PC-9 (cell line): Measurements from ENCODE around the gene CLDN15. TPM values are rescaled to one million over a fixed set of nuclear protein-coding genes. Genes with fewer than 3 reads are reported as not detected.

Source experiments
- BruUV-seq: library from RNA; stranded (reverse); fragments of 400-500 nt; replicated peaks from 2 replicates; lab custom pipeline; 2021; lab: Mats Ljungman, UMichigan
- CTCF ChIA-PET: fragments of 300-600 bp; sonication (Branson Sonifier 250); formaldehyde crosslinking; loops from one replicate; lab custom pipeline; 2022; ENCODE audit warnings: antibody characterized with exemption; lab: Charles Lee
- POLR2A ChIA-PET: fragments of 300-600 bp; sonication (Branson Sonifier 250); formaldehyde crosslinking; loops from one replicate; lab custom pipeline; 2022; ENCODE audit warnings: antibody characterized with exemption; ENCODE audit not compliant: unreplicated experiment; lab: Charles Lee
- DNase-seq, 2 experiments: peaks; one replicate each; pipeline versions ENCODE4 v3.0.0 to v3.0.0-alpha.2; 2015 to 2022; ENCODE audit warnings: mixed read lengths in 1 of 2
- H2AFZ ChIP-seq: fragments of 200-600 bp; sonication (generic); 2 replicates; pipeline ENCODE4 v1.8.1; 2017; ENCODE audit warnings: antibody characterized with exemption
- H3F3A ChIP-seq: fragments of 200-600 bp; sonication (generic); 2 replicates; pipeline ENCODE4 v1.8.1; 2017; ENCODE audit warnings: antibody characterized with exemption, mild to moderate bottlenecking, low read depth; ENCODE audit not compliant: insufficient read depth
- H3K27ac ChIP-seq: fragments of 200-600 bp; sonication (generic); 2 replicates; pipeline ENCODE4 v1.6.1; 2016; ENCODE audit warnings: mixed run types
- H3K27me3 ChIP-seq: fragments of 200-600 bp; sonication (generic); 2 replicates; pipeline ENCODE4 v1.6.1; 2016; ENCODE audit warnings: low read depth, mixed run types; ENCODE audit not compliant: insufficient read depth
- H3K36me3 ChIP-seq: fragments of 200-600 bp; sonication (generic); 2 replicates; pipeline ENCODE4 v1.6.1; 2016; ENCODE audit warnings: low read depth, mixed run types
- H3K4me1 ChIP-seq: fragments of 200-600 bp; sonication (generic); replicated peaks from 2 replicates; pipeline ENCODE4 v1.6.1; 2016; ENCODE audit warnings: mixed run types; ENCODE audit not compliant: insufficient read depth
- H3K4me2 ChIP-seq: fragments of 200-600 bp; sonication (generic); 2 replicates; pipeline ENCODE4 v1.6.1; 2017; ENCODE audit warnings: mixed run types
- H3K4me3 ChIP-seq: fragments of 200-600 bp; sonication (generic); 2 replicates; pipeline ENCODE4 v1.6.1; 2016; ENCODE audit warnings: mixed run types
- H3K79me2 ChIP-seq: fragments of 200-600 bp; sonication (generic); 2 replicates; pipeline ENCODE4 v1.6.1; 2017; ENCODE audit warnings: low read depth, mixed run types
- H3K9me2 ChIP-seq: fragments of 200-600 bp; sonication (generic); 2 replicates; pipeline ENCODE4 v1.8.1; 2017; ENCODE audit warnings: mild to moderate bottlenecking; ENCODE audit not compliant: insufficient read depth
- H3K9me3 ChIP-seq: fragments of 200-600 bp; sonication (generic); 2 replicates; pipeline ENCODE4 v1.8.1; 2016; ENCODE audit warnings: low read depth; ENCODE audit not compliant: insufficient read depth
- H4K20me1 ChIP-seq: fragments of 200-600 bp; sonication (generic); 2 replicates; pipeline ENCODE4 v1.8.1; 2017; ENCODE audit not compliant: insufficient read depth
- EZH2 ChIP-seq: fragments of 200-600 bp; sonication (generic); IDR thresholded peaks from 2 replicates; pipeline ENCODE4 v1.8.0; 2017; ENCODE audit warnings: antibody characterized with exemption, low read depth
- intact Hi-C: fragments of 100-400 bp; cut with micrococcal nuclease; formaldehyde crosslinking; loops from one replicate; pipeline ENCODE4 v1.10.0; 2022; ENCODE audit not compliant: unreplicated experiment
- total RNA-seq: library from RNA; stranded (reverse); gene quantifications from 2 replicates; pipeline ENCODE4 v1.2.3, GENCODE V29; 2021
- TF ChIP-seq, protein P1 (sequence below): fragments of 200-600 bp; sonication (generic); conservative IDR thresholded peaks from 2 replicates; pipeline ENCODE4 v1.6.1; 2017; ENCODE audit warnings: mixed run types, antibody characterized with exemption, mild to moderate bottlenecking, moderate library complexity

The CLDN15 gene
- total RNA-seq, 1 experiment from 2014 or later = 17.2 TPM

DNA sequence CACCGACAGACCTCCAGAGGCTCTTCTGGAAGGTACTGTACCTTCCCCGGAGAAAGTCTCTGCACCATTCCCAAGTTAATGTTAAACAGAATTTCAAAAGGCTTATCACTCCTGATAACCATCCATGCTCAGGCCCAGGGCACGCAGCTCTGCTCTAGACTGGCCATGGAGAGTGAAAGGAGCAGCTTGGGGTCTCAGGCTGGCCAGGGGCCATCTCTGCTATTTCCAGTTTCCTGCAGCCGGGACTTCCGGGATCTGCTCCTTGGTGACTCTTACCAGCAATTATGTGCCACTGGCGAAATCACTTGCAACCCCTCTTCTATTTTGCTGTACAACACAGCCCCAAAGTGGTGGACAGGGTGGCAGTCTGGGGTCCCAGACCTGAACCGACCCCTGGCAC, 6.0 kb downstream of the CLDN15 start:
- peak in 1 of 2 experiments; percentile 29 for DNase-seq
- H3K4me3 ChIP-seq = peak overlapping the region; percentile 59; the same call in 1 of the 2 replicates
- peak overlapping the region; percentile 44; the same call in 1 of the 2 replicates for H3K27ac ChIP-seq
- BruUV-seq = no TSS peak
- no peak overlapping the region for H2AFZ ChIP-seq
- intact Hi-C loops = loop anchor here (1.0 kb wide), 2 partner anchors 13 kb away; partner anchors contain the start of gene ZNHIT1
- ChIA-PET POLR2A (interaction anchor here (1.1 kb wide), 1 partner anchor 14 kb away, joined by 61 read pairs; the partner anchor contains the start of genes PLOD3 and ZNHIT1), CTCF (interaction anchor here (1.3 kb wide), 1 partner anchor 13 kb away, joined by 3 read pairs; no protein-coding TSS in a partner anchor)
- H3K27me3 ChIP-seq = no peaks in the 10 kb centered on the region
- no peaks in the 10 kb centered on the region for H4K20me1 ChIP-seq
- H3K36me3 ChIP-seq = 0 out of 2 replicates have a peak, but pooled peaks cover 5% of the 10 kb centered on the region
- H3K79me2 ChIP-seq = no peaks in the 10 kb centered on the region
- TF ChIP-seq, protein P1, sequence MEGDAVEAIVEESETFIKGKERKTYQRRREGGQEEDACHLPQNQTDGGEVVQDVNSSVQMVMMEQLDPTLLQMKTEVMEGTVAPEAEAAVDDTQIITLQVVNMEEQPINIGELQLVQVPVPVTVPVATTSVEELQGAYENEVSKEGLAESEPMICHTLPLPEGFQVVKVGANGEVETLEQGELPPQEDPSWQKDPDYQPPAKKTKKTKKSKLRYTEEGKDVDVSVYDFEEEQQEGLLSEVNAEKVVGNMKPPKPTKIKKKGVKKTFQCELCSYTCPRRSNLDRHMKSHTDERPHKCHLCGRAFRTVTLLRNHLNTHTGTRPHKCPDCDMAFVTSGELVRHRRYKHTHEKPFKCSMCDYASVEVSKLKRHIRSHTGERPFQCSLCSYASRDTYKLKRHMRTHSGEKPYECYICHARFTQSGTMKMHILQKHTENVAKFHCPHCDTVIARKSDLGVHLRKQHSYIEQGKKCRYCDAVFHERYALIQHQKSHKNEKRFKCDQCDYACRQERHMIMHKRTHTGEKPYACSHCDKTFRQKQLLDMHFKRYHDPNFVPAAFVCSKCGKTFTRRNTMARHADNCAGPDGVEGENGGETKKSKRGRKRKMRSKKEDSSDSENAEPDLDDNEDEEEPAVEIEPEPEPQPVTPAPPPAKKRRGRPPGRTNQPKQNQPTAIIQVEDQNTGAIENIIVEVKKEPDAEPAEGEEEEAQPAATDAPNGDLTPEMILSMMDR = no peak
- peak overlapping the region; percentile 80 for H3K4me2 ChIP-seq
- H3K4me1 ChIP-seq = peaks cover 5% of the 10 kb centered on the region
- peaks cover 19% of the 10 kb centered on the region; the same call in 1 of the 2 replicates for H3F3A ChIP-seq
- no peaks in the 10 kb centered on the region for H3K9me3 ChIP-seq
- H3K9me2 ChIP-seq = no peaks in the 10 kb centered on the region

DNA sequence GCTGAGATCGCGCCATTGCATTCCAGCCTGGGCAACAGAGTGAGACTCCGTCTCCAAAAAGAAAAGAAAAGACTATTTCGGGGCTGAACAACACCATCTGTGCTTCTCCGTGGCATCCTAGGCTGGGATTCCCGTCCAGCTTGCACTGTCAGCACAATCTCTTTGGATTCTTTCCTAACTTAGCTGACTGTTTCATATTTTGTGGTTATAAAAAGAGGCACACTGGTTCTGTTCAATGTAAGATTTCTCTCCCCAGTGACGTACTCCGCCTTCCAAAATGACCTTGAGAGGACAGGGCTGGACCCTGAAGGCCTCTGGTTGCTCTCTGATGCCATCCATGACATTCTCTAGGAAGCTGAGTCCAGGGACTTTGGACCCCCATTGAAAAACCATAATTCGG, 10.9 kb downstream of the CLDN15 start:
- H4K20me1 ChIP-seq = no peaks in the 10 kb centered on the region; the same call in 1 of the 2 replicates
- no peak overlapping the region for H3K4me2 ChIP-seq
- no peak overlapping the region for H2AFZ ChIP-seq
- intact Hi-C loops = no loop called here
- TF ChIP-seq, protein P1 = no peak
- TF ChIP-seq EZH2 = no peak
- DNase-seq = no peak
- no peak overlapping the region for H3K27ac ChIP-seq
- no peaks in the 10 kb centered on the region for H3K9me2 ChIP-seq
- H3K36me3 ChIP-seq = 0 out of 2 replicates have a peak, but pooled peaks cover 5% of the 10 kb centered on the region
- H3F3A ChIP-seq = peaks cover 3% of the 10 kb centered on the region; the same call in 1 of the 2 replicates
- H3K9me3 ChIP-seq = no peaks in the 10 kb centered on the region
- ChIA-PET POLR2A (interaction anchor here (0.7 kb wide), 1 partner anchor 83 kb away, joined by 7 read pairs; no protein-coding TSS in a partner anchor), CTCF (interaction anchor here (0.7 kb wide), 1 partner anchor 174 kb away, joined by 3 read pairs; no protein-coding TSS in a partner anchor)
- no TSS peak for BruUV-seq
- H3K79me2 ChIP-seq = no peaks in the 10 kb centered on the region
- no peaks in the 10 kb centered on the region for H3K27me3 ChIP-seq
- H3K4me3 ChIP-seq = no peak overlapping the region
- H3K4me1 ChIP-seq = peaks cover under 1% of the 10 kb centered on the region; the same call in 1 of the 2 replicates

DNA sequence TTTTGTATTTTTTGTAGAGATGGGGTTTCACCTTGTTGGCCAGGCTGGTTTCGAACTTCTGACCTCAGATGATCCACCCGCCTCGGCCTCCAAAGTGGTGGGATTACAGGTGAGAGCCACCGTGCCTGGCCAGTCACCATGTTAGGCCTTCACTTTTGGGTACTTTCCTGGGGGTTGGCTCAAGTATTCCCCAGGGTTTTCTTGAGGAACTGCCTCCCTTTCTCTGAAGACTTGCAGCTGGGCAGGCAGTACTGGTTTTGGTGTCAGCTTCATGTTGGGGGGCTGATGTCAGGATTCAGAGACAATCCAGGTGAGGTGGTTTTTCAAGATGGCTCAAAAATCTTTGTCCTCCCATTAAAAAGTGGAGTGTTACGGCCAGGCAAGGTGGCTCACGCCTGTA, 12.0 kb downstream of the CLDN15 start:
- H3K36me3 ChIP-seq = 0 out of 2 replicates have a peak, but pooled peaks cover 5% of the 10 kb centered on the region
- H3K79me2 ChIP-seq = peaks cover 5% of the 10 kb centered on the region; the same call in 1 of the 2 replicates
- intact Hi-C loops = no loop called here
- no peak for TF ChIP-seq EZH2
- TF ChIP-seq, protein P1 = no peak
- no peaks in the 10 kb centered on the region for H3F3A ChIP-seq
- H4K20me1 ChIP-seq = no peaks in the 10 kb centered on the region; the same call in 1 of the 2 replicates
- DNase-seq = no peak
- no peak overlapping the region for H3K4me3 ChIP-seq
- POLR2A ChIA-PET = no interaction called here
- no peaks in the 10 kb centered on the region for H3K4me1 ChIP-seq
- no peaks in the 10 kb centered on the region for H3K27me3 ChIP-seq
- no peak overlapping the region for H2AFZ ChIP-seq
- no peaks in the 10 kb centered on the region for H3K9me2 ChIP-seq
- no peak overlapping the region for H3K27ac ChIP-seq
- CTCF ChIA-PET = interaction anchor here (1.0 kb wide), 1 partner anchor 81 kb away, joined by 3 read pairs; no protein-coding TSS in a partner anchor
- no TSS peak for BruUV-seq
- no peak overlapping the region for H3K4me2 ChIP-seq
- no peaks in the 10 kb centered on the region for H3K9me3 ChIP-seq
